ENCODE results near the gene LRRC18.

The LRRC18 gene

GRCh38 chr10:48943096-48943495 lies 3.5 kb upstream of the LRRC18 start:
- Histone ChIP-seq H3K4me3 (ENCODE audit: low read depth, low read length) (no peak overlapping the region), H3K36me3 (ENCODE audit: control insufficient read depth in 2 of 2, insufficient read depth in 1 of 2, low read length in 2 of 2) (no peaks in the 10 kb centered on the region), H3K27ac (ENCODE audit: extremely low read depth, low read depth, low read length) (no peak overlapping the region), H3K4me1 (ENCODE audit: control insufficient read depth, insufficient read depth, low read length) (no peaks in the 10 kb centered on the region), H3K9me3 (ENCODE audit: control insufficient read depth, insufficient read depth, low read depth, low read length) (no peaks in the 10 kb centered on the region)
- ChIA-PET POLR2A (no interaction called here), CTCF (interaction anchor here (0.6 to 0.7 kb wide), 2 partner anchors 458 to 1900 kb away, joined by 3 to 4 read pairs; no protein-coding TSS in a partner anchor)
- TF ChIP-seq KLF10 (tag by site-specific recombination; IDR thresholded peaks at IDR 0.05) (no peak), ZNF768 (tag by site-specific recombination; IDR thresholded peaks at IDR 0.05) (no peak), ZBTB44 (tag by site-specific recombination; IDR thresholded peaks at IDR 0.05) (no peak), ZNF658 (tag by site-specific recombination; IDR thresholded peaks at IDR 0.05) (no peak), ZNF169 (tag by site-specific recombination; IDR thresholded peaks at IDR 0.05) (no peak), ZNF23 (tag by site-specific recombination; IDR thresholded peaks at IDR 0.05; ENCODE audit: borderline replicate concordance) (no peak), PRDM10 (tag by site-specific recombination; IDR thresholded peaks at IDR 0.05) (no peak), ZSCAN23 (tag by site-specific recombination; IDR thresholded peaks at IDR 0.05) (no peak), ZNF558 (tag by site-specific recombination; IDR thresholded peaks at IDR 0.05) (no peak), ZNF184 (tag by site-specific recombination; IDR thresholded peaks at IDR 0.05) (no peak), BCL6B (tag by site-specific recombination; IDR thresholded peaks at IDR 0.05) (no peak)
- TF ChIP-seq, protein P1, sequence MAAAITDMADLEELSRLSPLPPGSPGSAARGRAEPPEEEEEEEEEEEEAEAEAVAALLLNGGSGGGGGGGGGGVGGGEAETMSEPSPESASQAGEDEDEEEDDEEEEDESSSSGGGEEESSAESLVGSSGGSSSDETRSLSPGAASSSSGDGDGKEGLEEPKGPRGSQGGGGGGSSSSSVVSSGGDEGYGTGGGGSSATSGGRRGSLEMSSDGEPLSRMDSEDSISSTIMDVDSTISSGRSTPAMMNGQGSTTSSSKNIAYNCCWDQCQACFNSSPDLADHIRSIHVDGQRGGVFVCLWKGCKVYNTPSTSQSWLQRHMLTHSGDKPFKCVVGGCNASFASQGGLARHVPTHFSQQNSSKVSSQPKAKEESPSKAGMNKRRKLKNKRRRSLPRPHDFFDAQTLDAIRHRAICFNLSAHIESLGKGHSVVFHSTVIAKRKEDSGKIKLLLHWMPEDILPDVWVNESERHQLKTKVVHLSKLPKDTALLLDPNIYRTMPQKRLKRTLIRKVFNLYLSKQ (tag by site-specific recombination; IDR thresholded peaks at IDR 0.05; ENCODE audit: borderline replicate concordance): no peak

DNA sequence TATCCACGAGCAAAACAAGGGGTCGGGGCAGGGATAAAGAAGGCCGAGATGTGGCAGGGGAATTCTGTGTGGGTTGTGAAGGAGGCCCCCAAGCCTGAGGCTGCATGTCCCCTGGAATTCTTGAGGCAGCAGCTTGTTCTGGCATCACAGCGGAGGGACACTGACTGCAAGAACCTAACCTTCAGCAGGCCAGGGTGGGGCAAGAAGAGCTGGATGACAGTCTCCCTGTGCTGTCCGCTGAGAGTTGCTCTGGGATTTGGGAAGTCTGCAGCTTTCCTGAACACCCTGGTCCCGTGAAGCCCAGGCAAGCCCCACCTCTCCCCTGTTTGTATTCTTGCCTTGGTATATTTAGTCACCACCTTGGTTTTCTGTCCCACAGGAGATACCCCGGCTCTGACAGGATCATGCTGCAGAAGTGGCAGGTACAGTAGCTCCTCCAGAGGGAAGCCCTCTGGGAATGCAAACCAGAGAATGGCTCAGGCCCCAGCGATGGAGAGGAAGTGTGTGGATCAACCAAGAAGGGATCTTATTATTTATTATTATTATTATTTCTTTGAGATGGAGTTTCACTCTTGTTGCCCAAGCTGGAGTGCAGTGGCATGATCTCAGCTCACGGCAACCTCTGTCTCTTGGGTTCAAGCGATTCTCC lies 1.9 kb upstream of the LRRC18 start:
- H3K27ac ChIP-seq (ENCODE audit: extremely low read depth, low read depth, low read length): no peak overlapping the region
- CTCF ChIA-PET: no interaction called here
- POLR2A ChIA-PET: no interaction called here
- no peak overlapping the region for H3K4me3 ChIP-seq (ENCODE audit: low read depth, low read length)
- H3K9me3 ChIP-seq (ENCODE audit: control insufficient read depth, insufficient read depth, low read depth, low read length): no peaks in the 10 kb centered on the region
- H3K36me3 ChIP-seq (ENCODE audit: control insufficient read depth in 2 of 2, insufficient read depth in 1 of 2, low read length in 2 of 2): no peaks in the 10 kb centered on the region
- H3K4me1 ChIP-seq (ENCODE audit: control insufficient read depth, insufficient read depth, low read length): no peaks in the 10 kb centered on the region
- no peak for TF ChIP-seq ZNF391 (tag by site-specific recombination; IDR thresholded peaks at IDR 0.05; ENCODE audit: borderline replicate concordance, low read depth)
- TF ChIP-seq ZNF112 (tag by site-specific recombination; IDR thresholded peaks at IDR 0.05): no peak
- TF ChIP-seq ZNF121 (tag by site-specific recombination; IDR thresholded peaks at IDR 0.05): no peak
- no peak for TF ChIP-seq ZBTB6 (tag by site-specific recombination; IDR thresholded peaks at IDR 0.05)
- TF ChIP-seq ZNF174 (tag by site-specific recombination; IDR thresholded peaks at IDR 0.05): no peak
- no peak for TF ChIP-seq ZNF48 (tag by site-specific recombination; IDR thresholded peaks at IDR 0.05)
- TF ChIP-seq ZNF155 (tag by site-specific recombination; IDR thresholded peaks at IDR 0.05): no peak
- TF ChIP-seq ZNF211 (tag by site-specific recombination; IDR thresholded peaks at IDR 0.05; ENCODE audit: low read depth): no peak
- no peak for TF ChIP-seq HOXA7 (CRISPR knock-in tag; IDR thresholded peaks at IDR 0.05; ENCODE audit: borderline replicate concordance)
- no peak for TF ChIP-seq ZNF561 (tag by site-specific recombination; IDR thresholded peaks at IDR 0.05; ENCODE audit: borderline replicate concordance)
- no peak for TF ChIP-seq ZNF404 (tag by site-specific recombination; IDR thresholded peaks at IDR 0.05)
- TF ChIP-seq ZSCAN30 (tag by site-specific recombination; IDR thresholded peaks at IDR 0.05): no peak
- TF ChIP-seq ZFP41 (tag by site-specific recombination; IDR thresholded peaks at IDR 0.05; ENCODE audit: borderline replicate concordance): no peak
- TF ChIP-seq ZNF654 (tag by site-specific recombination; IDR thresholded peaks at IDR 0.05; ENCODE audit: low read depth): no peak
- no peak for TF ChIP-seq ZNF311 (tag by site-specific recombination; IDR thresholded peaks at IDR 0.05; ENCODE audit: borderline replicate concordance)

Data from HEK293 (cell line).